Thoracic aorta (tissue), 2 donors: ENCODE data around the gene TAGLN. TPM values are rescaled to one million over a fixed set of nuclear protein-coding genes. Genes with fewer than 3 reads are reported as not detected.
"Not testable (repeated sequence)": the region's sequence is repeated elsewhere in the genome, so short reads cannot be mapped to it uniquely, and the experiment has no call there.

Source experiments
- ATAC-seq: fragments of 150-250 bp; one replicate; pipeline ENCODE4 v1.8.0; 2017; ENCODE audit warnings: low read depth; ENCODE audit not compliant: insufficient number of reproducible peaks, low FRiP score
- DNase-seq: peaks from one replicate; pipeline ENCODE4 v3.0.0-alpha.2; 2020; ENCODE audit warnings: low spot score
- H3K27ac ChIP-seq, 2 donors: fragments of 200-600 bp; sonication (generic); 1 replicate in 1 of 2; 2 replicates in 1 of 2; pipeline ENCODE4 v1.5.1; 2016; ENCODE audit warnings: mild to moderate bottlenecking in 2 of 2, moderate library complexity in 2 of 2
- H3K27me3 ChIP-seq: fragments of 200-600 bp; sonication (generic); replicated peaks from 2 replicates; pipeline ENCODE4 v1.6.0; 2016; ENCODE audit warnings: mild to moderate bottlenecking; ENCODE audit not compliant: insufficient read depth
- H3K36me3 ChIP-seq: fragments of 200-600 bp; sonication (generic); one replicate; pipeline ENCODE4 v1.5.1; 2016
- H3K4me1 ChIP-seq, 2 donors: fragments of 200-600 bp; sonication (generic); 1 replicate in 1 of 2; 2 replicates in 1 of 2; pipeline versions ENCODE4 v1.5.1 to v1.6.0; 2016; ENCODE audit warnings: low read depth in 2 of 2, mild to moderate bottlenecking in 1 of 2; ENCODE audit not compliant: control insufficient read depth in 1 of 2
- H3K4me3 ChIP-seq: fragments of 200-600 bp; sonication (generic); 2 replicates; pipeline ENCODE4 v1.5.1; 2016; ENCODE audit warnings: mild to moderate bottlenecking
- H3K9me3 ChIP-seq: fragments of 200-600 bp; sonication (generic); 2 replicates; pipeline ENCODE4 v1.5.1; 2016
- total RNA-seq, 2 donors: library from RNA; depleted of rRNA; stranded (reverse); fragments of >200 nt; gene quantifications; one replicate each; pipeline versions ENCODE4 v1.1.0 to v1.2.3, GENCODE V29; 2016
- TF ChIP-seq, protein P1 (sequence below): fragments of 200-600 bp; sonication (generic); IDR thresholded peaks from one replicate; pipeline ENCODE4 v1.5.1; 2019; ENCODE audit warnings: antibody characterized with exemption

TAGLN gene
- total RNA-seq, 2 donors from 2014 or later, result 6,975 to 13,974 TPM

- Histone ChIP-seq H3K9me3 (no peaks in the 10 kb centered on the region), H3K27me3 (no peaks in the 10 kb centered on the region), H3K27ac (peak overlapping the region; percentile 95 to 96), H3K36me3 (peaks cover 13% of the 10 kb centered on the region), H3K4me1 (peaks cover 23 to 36% of the 10 kb centered on the region in 2 donors), H3K4me3 (peak overlapping the region; percentile 95)
- TF ChIP-seq, protein P1, sequence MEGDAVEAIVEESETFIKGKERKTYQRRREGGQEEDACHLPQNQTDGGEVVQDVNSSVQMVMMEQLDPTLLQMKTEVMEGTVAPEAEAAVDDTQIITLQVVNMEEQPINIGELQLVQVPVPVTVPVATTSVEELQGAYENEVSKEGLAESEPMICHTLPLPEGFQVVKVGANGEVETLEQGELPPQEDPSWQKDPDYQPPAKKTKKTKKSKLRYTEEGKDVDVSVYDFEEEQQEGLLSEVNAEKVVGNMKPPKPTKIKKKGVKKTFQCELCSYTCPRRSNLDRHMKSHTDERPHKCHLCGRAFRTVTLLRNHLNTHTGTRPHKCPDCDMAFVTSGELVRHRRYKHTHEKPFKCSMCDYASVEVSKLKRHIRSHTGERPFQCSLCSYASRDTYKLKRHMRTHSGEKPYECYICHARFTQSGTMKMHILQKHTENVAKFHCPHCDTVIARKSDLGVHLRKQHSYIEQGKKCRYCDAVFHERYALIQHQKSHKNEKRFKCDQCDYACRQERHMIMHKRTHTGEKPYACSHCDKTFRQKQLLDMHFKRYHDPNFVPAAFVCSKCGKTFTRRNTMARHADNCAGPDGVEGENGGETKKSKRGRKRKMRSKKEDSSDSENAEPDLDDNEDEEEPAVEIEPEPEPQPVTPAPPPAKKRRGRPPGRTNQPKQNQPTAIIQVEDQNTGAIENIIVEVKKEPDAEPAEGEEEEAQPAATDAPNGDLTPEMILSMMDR, result peak; percentile 69
- ATAC-seq (peak; percentile 51), DNase-seq (no peak)
Observed at GRCh38 chr11:117180661-117181585, 18.2 kb upstream of the TAGLN start.

GRCh38 chr11:117181586-117182550 lies 17.3 kb upstream of the TAGLN start:
- Histone ChIP-seq H3K36me3 (peaks cover 13% of the 10 kb centered on the region), H3K27me3 (no peaks in the 10 kb centered on the region), H3K4me1 (peaks cover 23 to 31% of the 10 kb centered on the region in 2 donors), H3K4me3 (no peak overlapping the region), H3K9me3 (no peaks in the 10 kb centered on the region), H3K27ac (no peak overlapping the region)
- TF ChIP-seq, protein P1, result no peak
- no peak for ATAC-seq
- no peak for DNase-seq

GRCh38 chr11:117182551-117182935 lies 16.6 kb upstream of the TAGLN start:
- Histone ChIP-seq H3K27ac (no peak overlapping the region), H3K9me3 (no peaks in the 10 kb centered on the region), H3K36me3 (peaks cover 16% of the 10 kb centered on the region), H3K4me1 (peaks cover 23 to 31% of the 10 kb centered on the region in 2 donors), H3K27me3 (no peaks in the 10 kb centered on the region), H3K4me3 (no peak overlapping the region)
- no peak for ATAC-seq
- TF ChIP-seq, protein P1, result no peak
- no peak for DNase-seq

- not testable (repeated sequence) for H3K9me3 ChIP-seq, ATAC-seq, H3K4me3 ChIP-seq, DNase-seq, H3K27me3 ChIP-seq, H3K27ac ChIP-seq
- Histone ChIP-seq H3K4me1 (peaks cover 21 to 24% of the 10 kb centered on the region in 2 donors), H3K36me3 (peaks cover 23% of the 10 kb centered on the region)
Observed at GRCh38 chr11:117183178-117183577, 16.0 kb upstream of the TAGLN start.

- H3K27me3 ChIP-seq, result no peaks in the 10 kb centered on the region
- ATAC-seq, result no peak
- H3K4me3 ChIP-seq, result no peak overlapping the region
- TF ChIP-seq, protein P1, result no peak
- no peak overlapping the region for H3K27ac ChIP-seq
- H3K36me3 ChIP-seq, result peaks cover 29% of the 10 kb centered on the region
- peaks cover 20 to 22% of the 10 kb centered on the region in 2 donors for H3K4me1 ChIP-seq
- DNase-seq, result no peak
- H3K9me3 ChIP-seq, result no peaks in the 10 kb centered on the region
Observed at GRCh38 chr11:117183724-117184349, 15.3 kb upstream of the TAGLN start.
